HL-60 (cell line): ENCODE data around the gene SVEP1.

Source experiments
- DNase-seq, 2 experiments: peaks; one replicate each; pipeline ENCODE4 v3.0.0-alpha.2; 2010 to 2020; ENCODE audit warnings: low read depth in 1 of 2, low spot score in 1 of 2
- H3K27ac ChIP-seq: fragments of 250-450 bp; sonication (Bioruptor Pico); replicated peaks from 2 replicates; pipeline ENCODE4 v1.5.1; 2020; ENCODE audit warnings: mild to moderate bottlenecking, moderate library complexity
- H3K27me3 ChIP-seq: fragments of 250-450 bp; sonication (Bioruptor Pico); 2 replicates; pipeline ENCODE4 v1.5.1; 2021; ENCODE audit warnings: mild to moderate bottlenecking, moderate library complexity; ENCODE audit not compliant: insufficient read depth, poor library complexity, severe bottlenecking
- H3K4me3 ChIP-seq: replicated peaks from 2 replicates; pipeline ENCODE4 v1.5.1; 2011; ENCODE audit warnings: mild to moderate bottlenecking, control low read depth, low read length; ENCODE audit not compliant: insufficient read depth
- CTCF ChIP-seq: IDR thresholded peaks from one replicate; pipeline ENCODE4 v1.5.1; 2011; ENCODE audit warnings: low read length, control low read depth, inconsistent platforms; ENCODE audit not compliant: insufficient read depth
- GABPA ChIP-seq: IDR thresholded peaks from 2 replicates; pipeline ENCODE4 v1.6.1; 2012; ENCODE audit warnings: low read depth
- POLR2AphosphoS5 ChIP-seq: IDR thresholded peaks from 2 replicates; pipeline ENCODE4 v1.6.1; 2012; ENCODE audit warnings: low read depth
- REST ChIP-seq: IDR thresholded peaks from 2 replicates; pipeline ENCODE4 v1.6.1; 2012; ENCODE audit warnings: low read depth; ENCODE audit not compliant: insufficient replicate concordance
- SPI1 ChIP-seq: IDR thresholded peaks from 2 replicates; pipeline ENCODE4 v1.6.1; 2012; ENCODE audit warnings: low read depth, mild to moderate bottlenecking, borderline replicate concordance

SVEP1 gene

GRCh38 chr9:110432253-110432652, 147.3 kb downstream of the SVEP1 start:
- H3K4me3 ChIP-seq: no peak overlapping the region
- no peak for TF ChIP-seq GABPA
- TF ChIP-seq REST: no peak
- no peak for TF ChIP-seq SPI1
- no peak for TF ChIP-seq CTCF
- TF ChIP-seq POLR2AphosphoS5: no peak
- no peak overlapping the region for H3K27ac ChIP-seq
- DNase-seq: no peak
- H3K27me3 ChIP-seq: no peaks in the 10 kb centered on the region

DNA sequence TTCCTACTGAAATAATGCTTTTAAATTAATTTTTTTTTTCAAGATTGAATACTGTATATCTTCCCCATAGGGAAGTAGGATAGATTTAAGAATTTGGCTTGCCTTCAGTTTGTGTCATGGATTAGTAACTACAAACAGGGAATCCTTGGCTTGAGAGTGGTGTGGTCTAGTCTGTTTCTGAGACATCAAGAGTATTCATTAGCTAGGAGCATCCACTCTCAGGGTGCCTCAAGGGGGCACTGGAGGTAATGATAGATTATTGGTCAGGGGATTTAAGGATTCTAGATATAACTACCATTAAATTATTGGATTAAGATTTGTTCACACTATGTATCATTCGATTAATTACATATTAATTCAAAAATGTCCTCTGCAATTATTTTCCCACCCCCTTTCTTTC, 150.1 kb downstream of the SVEP1 start:
- Histone ChIP-seq H3K27me3 (no peaks in the 10 kb centered on the region), H3K4me3 (no peak overlapping the region), H3K27ac (no peak overlapping the region)
- TF ChIP-seq POLR2AphosphoS5: no peak
- no peak for TF ChIP-seq CTCF
- TF ChIP-seq GABPA: no peak
- no peak for TF ChIP-seq SPI1
- TF ChIP-seq REST: no peak
- DNase-seq: no peak

GRCh38 chr9:110427497-110428104, 151.9 kb downstream of the SVEP1 start:
- no peaks in the 10 kb centered on the region for H3K27me3 ChIP-seq
- TF ChIP-seq REST: no peak
- peak; percentile 58 for TF ChIP-seq CTCF
- peak in 1 of 2 experiments; percentile 51 for DNase-seq
- H3K27ac ChIP-seq: no peak overlapping the region
- H3K4me3 ChIP-seq: no peak overlapping the region
